Neuronal stem cell (in vitro differentiated cells): ENCODE results near the gene NSF.

ENCODE experiments used
- DNase-seq: peaks from one replicate; pipeline ENCODE4 v3.0.0-alpha.2; 2013; ENCODE audit warnings: low spot score
- H2AFZ ChIP-seq: one replicate; pipeline ENCODE4 v1.6.1; 2013; ENCODE audit warnings: mild to moderate bottlenecking, low read length, inconsistent platforms
- H2AK5ac ChIP-seq: 2 replicates; pipeline ENCODE4 v1.6.1; 2013; ENCODE audit warnings: low read depth, mild to moderate bottlenecking, inconsistent platforms, low read length, moderate library complexity, mixed read lengths
- H2BK120ac ChIP-seq: 2 replicates; pipeline ENCODE4 v1.6.1; 2013; ENCODE audit warnings: low read depth, mild to moderate bottlenecking, inconsistent platforms, low read length, moderate library complexity, mixed read lengths
- H2BK12ac ChIP-seq: one replicate; pipeline ENCODE4 v1.6.1; 2013; ENCODE audit warnings: low read length, inconsistent platforms
- H2BK15ac ChIP-seq: 2 replicates; pipeline ENCODE4 v1.6.1; 2013; ENCODE audit warnings: mild to moderate bottlenecking, low read length, inconsistent platforms, mixed read lengths
- H2BK5ac ChIP-seq: one replicate; pipeline ENCODE4 v1.6.1; 2013; ENCODE audit warnings: inconsistent platforms, mild to moderate bottlenecking, low read length, moderate library complexity
- H3K14ac ChIP-seq: one replicate; pipeline ENCODE4 v1.6.1; 2013; ENCODE audit warnings: low read length, inconsistent platforms
- H3K18ac ChIP-seq: 2 replicates; pipeline ENCODE4 v1.6.1; 2013; ENCODE audit warnings: low read length, inconsistent platforms
- H3K23ac ChIP-seq: 2 replicates; pipeline ENCODE4 v1.6.1; 2013; ENCODE audit warnings: low read depth, mild to moderate bottlenecking, mixed read lengths, low read length, inconsistent platforms; ENCODE audit not compliant: poor library complexity
- H3K27ac ChIP-seq: replicated peaks from 3 replicates; pipeline ENCODE4 v1.5.1; 2013; ENCODE audit warnings: low read length, inconsistent platforms
- H3K27me3 ChIP-seq, 3 experiments: 2 replicates each; pipeline ENCODE4 v1.6.1; 2013; ENCODE audit warnings: low read length in 3 of 3, mild to moderate bottlenecking in 2 of 3, inconsistent platforms in 1 of 3, low read depth in 1 of 3, mixed read lengths in 1 of 3, moderate library complexity in 1 of 3; ENCODE audit not compliant: control insufficient read depth in 3 of 3, insufficient read depth in 3 of 3
- H3K36me3 ChIP-seq, 2 donors: replicated peaks in 1 of 2; 2 replicates each; pipeline ENCODE4 v1.6.1; 2013; ENCODE audit warnings: low read length in 2 of 2; ENCODE audit not compliant: control insufficient read depth in 2 of 2, insufficient read depth in 2 of 2
- H3K4ac ChIP-seq: 2 replicates; pipeline ENCODE4 v1.6.1; 2013; ENCODE audit warnings: inconsistent platforms, mild to moderate bottlenecking, low read length, moderate library complexity
- H3K4me1 ChIP-seq, 2 donors: 1 replicate in 1 of 2; 2 replicates in 1 of 2; pipeline ENCODE4 v1.6.1; 2013; ENCODE audit warnings: low read length in 2 of 2, low read depth in 1 of 2; ENCODE audit not compliant: control insufficient read depth in 2 of 2, insufficient read depth in 1 of 2
- H3K4me2 ChIP-seq: one replicate; pipeline ENCODE4 v1.6.1; 2013; ENCODE audit warnings: mild to moderate bottlenecking, low read length, inconsistent platforms; ENCODE audit not compliant: insufficient read depth, poor library complexity, severe bottlenecking
- H3K4me3 ChIP-seq, 2 donors: 2 replicates each; pipeline ENCODE4 v1.5.1; 2013; ENCODE audit warnings: low read length in 2 of 2, mild to moderate bottlenecking in 2 of 2, inconsistent platforms in 1 of 2, moderate library complexity in 1 of 2
- H3K79me1 ChIP-seq: one replicate; pipeline ENCODE4 v1.6.1; 2013; ENCODE audit warnings: low read depth, mild to moderate bottlenecking, inconsistent platforms, low read length, moderate library complexity
- H3K9ac ChIP-seq: one replicate; pipeline ENCODE4 v1.6.1; 2013; ENCODE audit warnings: mild to moderate bottlenecking, low read depth, low read length, inconsistent platforms; ENCODE audit not compliant: poor library complexity
- H3K9me3 ChIP-seq, 2 donors: replicated peaks in 1 of 2; 2 replicates each; pipeline versions ENCODE3 to v1.6.1; 2013; ENCODE audit warnings: low read length in 2 of 2, mild to moderate bottlenecking in 2 of 2, inconsistent platforms in 1 of 2, low read depth in 1 of 2, mixed read lengths in 1 of 2, moderate library complexity in 1 of 2; ENCODE audit not compliant: control insufficient read depth in 2 of 2, insufficient read depth in 1 of 2
- H4K8ac ChIP-seq: one replicate; pipeline ENCODE4 v1.6.1; 2013; ENCODE audit warnings: low read depth, mild to moderate bottlenecking, inconsistent platforms, low read length, moderate library complexity
- H4K91ac ChIP-seq: one replicate; pipeline ENCODE4 v1.6.1; 2013; ENCODE audit warnings: low read length, low read depth, mild to moderate bottlenecking, inconsistent platforms; ENCODE audit not compliant: poor library complexity
- WGBS, 2 donors: extraction: QIAGEN DNeasy Blood & Tissue Kit; methylation state at CpG; one replicate each; pipeline ENCODE4 v1.1.7; 2013; ENCODE audit warnings: missing lambda C conversion rate in 2 of 2, mixed read lengths in 1 of 2; ENCODE audit not compliant: insufficient read length in 2 of 2, insufficient replicate concordance in 1 of 2; ENCODE audit errors: extremely low coverage in 2 of 2; 5-methylcytosine and 5-hydroxymethylcytosine counted together

NSF gene

DNA sequence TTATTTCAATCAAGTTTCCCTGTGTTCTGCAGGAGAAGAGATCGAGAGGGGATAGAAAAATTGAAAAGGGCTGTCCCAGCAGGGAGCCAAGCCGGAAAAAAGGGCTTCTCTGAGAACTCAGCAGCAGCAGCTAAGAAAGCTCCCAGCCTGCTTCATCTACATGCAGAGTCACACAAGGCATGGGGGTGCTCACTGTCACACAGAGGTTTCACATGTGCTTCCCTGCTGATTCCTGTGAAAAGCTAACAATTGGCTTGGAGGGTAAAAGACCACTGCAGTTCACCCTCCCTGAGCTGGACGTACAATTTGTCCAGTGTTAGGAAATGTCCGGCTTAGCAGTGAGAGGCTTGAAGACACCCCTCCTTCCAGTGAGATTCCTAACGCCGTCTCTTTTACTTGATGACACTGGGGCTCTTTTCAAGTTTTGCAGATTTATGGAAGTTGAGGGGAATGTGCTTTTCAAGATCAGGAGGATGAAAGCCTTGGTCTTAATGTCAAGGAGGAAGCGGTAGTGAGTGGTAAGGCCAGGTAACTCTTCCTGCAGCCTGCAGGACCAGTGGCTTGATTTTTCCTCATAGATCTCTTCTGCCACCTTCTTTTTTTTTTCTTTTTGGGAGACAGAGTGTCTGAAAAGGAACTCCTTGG lies 142.4 kb downstream of the NSF start:
- DNase-seq = peak; percentile 89
- no peaks in the 10 kb centered on the region for H3K27me3 ChIP-seq
- no peak overlapping the region for H2BK5ac ChIP-seq
- H3K27ac ChIP-seq = peak overlapping the region; percentile 89
- H3K9me3 ChIP-seq = no peaks in the 10 kb centered on the region
- WGBS, 2 donors = no CpG with 5 or more reads among the region's 7 CpGs
- H2BK120ac ChIP-seq = no peak overlapping the region
- H3K4me2 ChIP-seq = peak overlapping the region; percentile 55
- no peaks in the 10 kb centered on the region for H3K79me1 ChIP-seq
- H3K36me3 ChIP-seq = peaks cover 0 to 10% of the 10 kb centered on the region in 2 donors
- no peak overlapping the region for H3K14ac ChIP-seq
- no peak overlapping the region for H4K91ac ChIP-seq
- no peak overlapping the region for H2AK5ac ChIP-seq
- H2BK15ac ChIP-seq = no peak overlapping the region
- H3K4me3 ChIP-seq = peak overlapping the region in 1 of 2 donors; percentile 22
- no peak overlapping the region for H3K9ac ChIP-seq
- H2BK12ac ChIP-seq = no peak overlapping the region
- H3K4ac ChIP-seq = no peak overlapping the region
- no peak overlapping the region for H3K23ac ChIP-seq
- H3K4me1 ChIP-seq = peaks cover 9 to 47% of the 10 kb centered on the region in 2 donors
- peak overlapping the region; percentile 50 for H3K18ac ChIP-seq
- no peak overlapping the region for H4K8ac ChIP-seq
- peak overlapping the region; percentile 47 for H2AFZ ChIP-seq

DNA sequence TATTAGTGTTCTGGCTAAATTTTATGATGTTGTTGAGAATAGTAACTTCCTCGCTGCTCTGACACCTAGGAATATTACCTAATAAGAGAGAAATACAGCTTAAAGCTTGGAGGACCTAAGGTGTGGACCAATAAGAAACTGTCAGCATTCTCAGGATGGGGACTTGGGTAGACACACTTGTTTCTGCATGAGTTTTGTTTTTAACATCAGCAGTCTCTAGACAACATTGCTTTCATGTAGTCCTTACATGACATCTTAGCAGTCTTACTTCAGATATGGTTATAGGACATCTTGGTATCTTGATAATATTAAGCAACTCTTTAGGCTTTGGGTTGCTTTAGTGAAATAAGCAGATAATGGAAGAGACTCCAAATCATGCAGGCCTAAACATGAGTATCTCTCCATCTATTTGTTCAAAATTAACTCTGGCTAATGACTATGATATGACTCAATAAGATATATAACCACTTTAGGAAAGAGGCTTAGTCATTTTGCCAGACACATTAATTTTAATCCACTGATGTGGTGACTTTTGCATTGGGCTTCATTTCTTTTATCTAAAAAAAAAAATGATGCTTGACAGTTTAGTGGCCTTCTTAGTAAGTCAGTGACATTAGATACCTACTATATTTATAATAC lies 143.5 kb downstream of the NSF start:
- Histone ChIP-seq H3K4me3 (no peak overlapping the region), H3K79me1 (no peaks in the 10 kb centered on the region), H2BK15ac (no peak overlapping the region), H3K18ac (no peak overlapping the region), H3K9me3 (no peaks in the 10 kb centered on the region), H3K4ac (no peak overlapping the region), H3K9ac (no peak overlapping the region), H2BK120ac (no peak overlapping the region), H3K27ac (no peak overlapping the region), H2AFZ (no peak overlapping the region), H4K91ac (no peak overlapping the region), H4K8ac (no peak overlapping the region), H3K4me1 (peaks cover 9 to 42% of the 10 kb centered on the region in 2 donors), H2AK5ac (no peak overlapping the region), H3K27me3 (no peaks in the 10 kb centered on the region), H3K14ac (no peak overlapping the region), H3K36me3 (peaks cover 0 to 10% of the 10 kb centered on the region in 2 donors), H3K4me2 (no peak overlapping the region), H2BK5ac (no peak overlapping the region), H2BK12ac (no peak overlapping the region), H3K23ac (no peak overlapping the region)
- no CpG with 5 or more reads among the region's 1 CpG for WGBS, 2 donors
- no peak for DNase-seq

DNA sequence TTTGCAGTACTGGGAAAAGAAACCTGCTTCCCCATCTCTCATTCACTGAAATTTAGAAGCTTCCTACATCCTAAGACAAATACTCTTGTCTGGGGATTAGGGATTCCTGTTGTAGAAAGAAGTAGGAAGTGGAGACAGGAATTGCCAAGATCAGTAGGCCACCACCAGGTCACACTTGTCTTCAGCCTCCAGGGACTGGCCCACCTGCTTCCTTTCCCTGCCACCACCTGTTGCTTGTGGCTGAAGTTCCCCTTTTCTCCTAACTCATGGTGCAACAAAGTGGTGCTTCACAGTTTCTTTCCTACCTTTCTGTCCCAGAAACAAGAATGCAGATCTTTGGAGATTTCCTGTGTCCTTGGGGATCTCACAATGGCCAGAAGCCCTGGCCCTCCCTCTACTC lies 145.6 kb downstream of the NSF start:
- Histone ChIP-seq H3K18ac (no peak overlapping the region), H3K4me3 (no peak overlapping the region), H3K23ac (no peak overlapping the region), H3K9me3 (no peaks in the 10 kb centered on the region), H3K79me1 (no peaks in the 10 kb centered on the region), H3K4ac (no peak overlapping the region), H2AK5ac (no peak overlapping the region), H3K27ac (no peak overlapping the region), H3K4me2 (no peak overlapping the region), H2BK120ac (no peak overlapping the region), H3K36me3 (peaks cover 0 to under 1% of the 10 kb centered on the region in 2 donors), H4K91ac (no peak overlapping the region), H4K8ac (no peak overlapping the region), H2BK5ac (no peak overlapping the region), H3K4me1 (peaks cover 12 to 26% of the 10 kb centered on the region in 2 donors), H2BK15ac (no peak overlapping the region), H2BK12ac (no peak overlapping the region), H3K27me3 (no peaks in the 10 kb centered on the region), H2AFZ (no peak overlapping the region), H3K14ac (no peak overlapping the region), H3K9ac (no peak overlapping the region)
- no peak for DNase-seq

DNA sequence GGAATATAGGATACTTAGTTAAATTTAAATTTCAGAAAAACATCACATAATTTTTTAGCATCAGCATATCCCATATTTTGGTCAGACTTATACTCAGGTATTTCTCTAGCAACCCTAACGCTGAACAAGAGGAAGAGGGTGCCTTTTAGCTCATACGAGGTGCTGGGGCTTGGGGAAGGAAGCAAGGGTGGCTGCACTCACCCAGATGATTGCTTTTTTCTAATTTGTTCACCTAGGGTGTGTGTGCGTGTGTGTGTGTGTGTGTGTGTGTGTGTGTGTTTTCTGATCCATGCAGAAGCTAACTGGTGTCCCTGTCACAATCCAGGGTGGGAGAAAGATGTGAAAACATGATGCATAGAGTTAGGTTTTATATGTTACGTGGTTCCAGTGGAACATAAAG lies 146.9 kb downstream of the NSF start:
- H3K4me3 ChIP-seq = no peak overlapping the region
- H3K9me3 ChIP-seq = no peaks in the 10 kb centered on the region
- no peak overlapping the region for H2AK5ac ChIP-seq
- no peaks in the 10 kb centered on the region for H3K36me3 ChIP-seq
- no peak overlapping the region for H4K8ac ChIP-seq
- no peak overlapping the region for H2AFZ ChIP-seq
- no peak for DNase-seq
- no peaks in the 10 kb centered on the region for H3K79me1 ChIP-seq
- H3K14ac ChIP-seq = no peak overlapping the region
- H2BK120ac ChIP-seq = no peak overlapping the region
- H2BK15ac ChIP-seq = no peak overlapping the region
- H2BK5ac ChIP-seq = no peak overlapping the region
- no peaks in the 10 kb centered on the region for H3K27me3 ChIP-seq
- H3K9ac ChIP-seq = no peak overlapping the region
- no peak overlapping the region for H3K27ac ChIP-seq
- H3K18ac ChIP-seq = no peak overlapping the region
- H3K23ac ChIP-seq = no peak overlapping the region
- no peak overlapping the region for H3K4ac ChIP-seq
- H2BK12ac ChIP-seq = no peak overlapping the region
- H3K4me2 ChIP-seq = no peak overlapping the region
- peaks cover 12 to 15% of the 10 kb centered on the region in 2 donors for H3K4me1 ChIP-seq
- no peak overlapping the region for H4K91ac ChIP-seq
- no CpG with 5 or more reads among the region's 4 CpGs for WGBS, 2 donors
